ENCODE data around the gene FERMT3. TPM values are rescaled to one million over a fixed set of nuclear protein-coding genes. Genes with fewer than 3 reads are reported as not detected.
"Not testable (repeated sequence)": the region's sequence is repeated elsewhere in the genome, so short reads cannot be mapped to it uniquely, and the experiment has no call there.

Gene FERMT3
- total and polyA plus RNA-seq, 4 donors = 3.4 to 47.2 (median 9.7) TPM

- Histone ChIP-seq H3K27ac (ENCODE audit: low read depth in 1 of 2, low read length in 2 of 2) (peak overlapping the region; percentile 90 to 92), H3K9ac (ENCODE audit: low read depth in 1 of 2, low read length in 2 of 2) (peak overlapping the region; percentile 32 to 76), H3K4me1 (ENCODE audit: control insufficient read depth in 4 of 4, insufficient read depth in 4 of 4, low read length in 3 of 4) (peaks cover 16 to 62% (median 46%) of the 10 kb centered on the region in 4 donors), H3K36me3 (ENCODE audit: control insufficient read depth in 4 of 4, insufficient read depth in 3 of 4, low read depth in 1 of 4, low read length in 3 of 4) (peaks cover 0 to 6% (median 4%) of the 10 kb centered on the region in 4 donors), H3K4me3 (ENCODE audit: low read depth in 1 of 3, low read length in 3 of 3) (peak overlapping the region; percentile 74 to 92 (median 89)), H3K9me3 (ENCODE audit: control insufficient read depth in 4 of 4, low read length in 3 of 4) (no peaks in the 10 kb centered on the region), H3K27me3 (ENCODE audit: control insufficient read depth in 4 of 4, insufficient read depth in 4 of 4, low read length in 3 of 4) (no peaks in the 10 kb centered on the region)
- TF ChIP-seq NR2F2 (IDR thresholded peaks at IDR 0.05) (no peak), HNF4A (conservative IDR thresholded peaks at IDR 0.05) (no peak), RAD21 (IDR thresholded peaks at IDR 0.05) (no peak), ATF3 (IDR thresholded peaks at IDR 0.05) (no peak), TAF1 (conservative IDR thresholded peaks at IDR 0.05) (no peak), SP1 (IDR thresholded peaks at IDR 0.05) (no peak), FOXA1 (IDR thresholded peaks at IDR 0.05) (no peak)
- no peak for DNase-seq (ENCODE audit: low spot score)
- 6% methylated on average over 6 of the region's 6 CpGs for WGBS
Observed at GRCh38 chr11:64245401-64245796, 38.9 kb downstream of the FERMT3 start.

GRCh38 chr11:64245797-64246620 is 39.5 kb downstream of the FERMT3 start:
- peaks cover 0 to 6% (median 4%) of the 10 kb centered on the region in 4 donors for H3K36me3 ChIP-seq (ENCODE audit: control insufficient read depth in 4 of 4, insufficient read depth in 3 of 4, low read depth in 1 of 4, low read length in 3 of 4)
- WGBS = 1% methylated on average over 46 of the region's 46 CpGs
- peak overlapping the region; percentile 74 to 92 (median 89) for H3K4me3 ChIP-seq (ENCODE audit: low read depth in 1 of 3, low read length in 3 of 3)
- peaks cover 17 to 66% (median 49%) of the 10 kb centered on the region in 4 donors for H3K4me1 ChIP-seq (ENCODE audit: control insufficient read depth in 4 of 4, insufficient read depth in 4 of 4, low read length in 3 of 4)
- H3K27me3 ChIP-seq (ENCODE audit: control insufficient read depth in 4 of 4, insufficient read depth in 4 of 4, low read length in 3 of 4) = no peaks in the 10 kb centered on the region
- H3K9me3 ChIP-seq (ENCODE audit: control insufficient read depth in 4 of 4, low read length in 3 of 4) = no peaks in the 10 kb centered on the region
- no peak for DNase-seq (ENCODE audit: low spot score)
- H3K9ac ChIP-seq (ENCODE audit: low read depth in 1 of 2, low read length in 2 of 2) = peak overlapping the region; percentile 32 to 76
- peak overlapping the region; percentile 90 to 92 for H3K27ac ChIP-seq (ENCODE audit: low read depth in 1 of 2, low read length in 2 of 2)
- peak in 1 of 2 donors; percentile 16 for TF ChIP-seq HNF4A (conservative IDR thresholded peaks at IDR 0.05)
- TF ChIP-seq NR2F2 (IDR thresholded peaks at IDR 0.05) = no peak

GRCh38 chr11:64246621-64246870 is 40.0 kb downstream of the FERMT3 start:
- Histone ChIP-seq H3K4me3 (ENCODE audit: low read depth in 1 of 3, low read length in 3 of 3) (peak overlapping the region in 2 of 3 donors; percentile 74 to 92), H3K27ac (ENCODE audit: low read depth in 1 of 2, low read length in 2 of 2) (peak overlapping the region in 1 of 2 donors; percentile 95), H3K4me1 (ENCODE audit: control insufficient read depth in 4 of 4, insufficient read depth in 4 of 4, low read length in 3 of 4) (peaks cover 17 to 69% (median 51%) of the 10 kb centered on the region in 4 donors)
- DNase-seq (ENCODE audit: low spot score); H3K9ac ChIP-seq (ENCODE audit: low read depth in 1 of 2, low read length in 2 of 2); H3K9me3 ChIP-seq (ENCODE audit: control insufficient read depth in 4 of 4, low read length in 3 of 4); H3K27me3 ChIP-seq (ENCODE audit: control insufficient read depth in 4 of 4, insufficient read depth in 4 of 4, low read length in 3 of 4); H3K36me3 ChIP-seq (ENCODE audit: control insufficient read depth in 4 of 4, insufficient read depth in 3 of 4, low read depth in 1 of 4, low read length in 3 of 4): not testable (repeated sequence)
- WGBS = 2% methylated on average over 40 of the region's 43 CpGs

GRCh38 chr11:64246871-64247728 is 40.6 kb downstream of the FERMT3 start, which contains the start of gene PPP1R14B:
PPP1R14B (minus strand) TSS chr11:64246943; CDS start chr11:64246673, 270 bp downstream.
- Histone ChIP-seq H3K27ac (ENCODE audit: low read depth in 1 of 2, low read length in 2 of 2) (peak within 1 kb of the TSS; percentile 95 to 97), H3K36me3 (ENCODE audit: control insufficient read depth in 4 of 4, insufficient read depth in 3 of 4, low read depth in 1 of 4, low read length in 3 of 4) (peaks cover 0 to 6% (median 4%) of the 10 kb centered on the region in 4 donors), H3K4me1 (ENCODE audit: control insufficient read depth in 4 of 4, insufficient read depth in 4 of 4, low read length in 3 of 4) (peaks cover 17 to 73% (median 55%) of the 10 kb centered on the region in 4 donors), H3K9ac (ENCODE audit: low read depth in 1 of 2, low read length in 2 of 2) (peak within 1 kb of the TSS; percentile 75 to 76), H3K9me3 (ENCODE audit: control insufficient read depth in 4 of 4, low read length in 3 of 4) (no peaks in the 10 kb centered on the region), H3K4me3 (ENCODE audit: low read depth in 1 of 3, low read length in 3 of 3) (peak within 1 kb of the TSS; percentile 74 to 96 (median 92)), H3K27me3 (ENCODE audit: control insufficient read depth in 4 of 4, insufficient read depth in 4 of 4, low read length in 3 of 4) (no peaks in the 10 kb centered on the region)
- WGBS = under 1% methylated on average over 74 of the region's 74 CpGs
- DNase-seq (ENCODE audit: low spot score) = peak; percentile 88
- no peak for TF ChIP-seq RXRA (IDR thresholded peaks at IDR 0.05)
- no peak for TF ChIP-seq ATF3 (IDR thresholded peaks at IDR 0.05)
- TF ChIP-seq GABPA (IDR thresholded peaks at IDR 0.05 in 1 of 2, conservative IDR thresholded peaks at IDR 0.05 in 1 of 2) = peak in 1 of 2 donors; percentile 49
- TF ChIP-seq JUND (IDR thresholded peaks at IDR 0.05) = no peak
- no peak for TF ChIP-seq EGR1 (IDR thresholded peaks at IDR 0.05; ENCODE audit: low read depth in 2 of 2)
- peak; percentile 34 for TF ChIP-seq SP1 (IDR thresholded peaks at IDR 0.05)
- no peak for TF ChIP-seq HNF4A (conservative IDR thresholded peaks at IDR 0.05)
- no peak for TF ChIP-seq TAF1 (conservative IDR thresholded peaks at IDR 0.05)
- TF ChIP-seq, protein P1, sequence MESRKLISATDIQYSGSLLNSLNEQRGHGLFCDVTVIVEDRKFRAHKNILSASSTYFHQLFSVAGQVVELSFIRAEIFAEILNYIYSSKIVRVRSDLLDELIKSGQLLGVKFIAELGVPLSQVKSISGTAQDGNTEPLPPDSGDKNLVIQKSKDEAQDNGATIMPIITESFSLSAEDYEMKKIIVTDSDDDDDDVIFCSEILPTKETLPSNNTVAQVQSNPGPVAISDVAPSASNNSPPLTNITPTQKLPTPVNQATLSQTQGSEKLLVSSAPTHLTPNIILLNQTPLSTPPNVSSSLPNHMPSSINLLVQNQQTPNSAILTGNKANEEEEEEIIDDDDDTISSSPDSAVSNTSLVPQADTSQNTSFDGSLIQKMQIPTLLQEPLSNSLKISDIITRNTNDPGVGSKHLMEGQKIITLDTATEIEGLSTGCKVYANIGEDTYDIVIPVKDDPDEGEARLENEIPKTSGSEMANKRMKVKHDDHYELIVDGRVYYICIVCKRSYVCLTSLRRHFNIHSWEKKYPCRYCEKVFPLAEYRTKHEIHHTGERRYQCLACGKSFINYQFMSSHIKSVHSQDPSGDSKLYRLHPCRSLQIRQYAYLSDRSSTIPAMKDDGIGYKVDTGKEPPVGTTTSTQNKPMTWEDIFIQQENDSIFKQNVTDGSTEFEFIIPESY (IDR thresholded peaks at IDR 0.05) = no peak
- TF ChIP-seq, protein P2, sequence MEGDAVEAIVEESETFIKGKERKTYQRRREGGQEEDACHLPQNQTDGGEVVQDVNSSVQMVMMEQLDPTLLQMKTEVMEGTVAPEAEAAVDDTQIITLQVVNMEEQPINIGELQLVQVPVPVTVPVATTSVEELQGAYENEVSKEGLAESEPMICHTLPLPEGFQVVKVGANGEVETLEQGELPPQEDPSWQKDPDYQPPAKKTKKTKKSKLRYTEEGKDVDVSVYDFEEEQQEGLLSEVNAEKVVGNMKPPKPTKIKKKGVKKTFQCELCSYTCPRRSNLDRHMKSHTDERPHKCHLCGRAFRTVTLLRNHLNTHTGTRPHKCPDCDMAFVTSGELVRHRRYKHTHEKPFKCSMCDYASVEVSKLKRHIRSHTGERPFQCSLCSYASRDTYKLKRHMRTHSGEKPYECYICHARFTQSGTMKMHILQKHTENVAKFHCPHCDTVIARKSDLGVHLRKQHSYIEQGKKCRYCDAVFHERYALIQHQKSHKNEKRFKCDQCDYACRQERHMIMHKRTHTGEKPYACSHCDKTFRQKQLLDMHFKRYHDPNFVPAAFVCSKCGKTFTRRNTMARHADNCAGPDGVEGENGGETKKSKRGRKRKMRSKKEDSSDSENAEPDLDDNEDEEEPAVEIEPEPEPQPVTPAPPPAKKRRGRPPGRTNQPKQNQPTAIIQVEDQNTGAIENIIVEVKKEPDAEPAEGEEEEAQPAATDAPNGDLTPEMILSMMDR (IDR thresholded peaks at IDR 0.05; ENCODE audit: low read depth, low read length, missing input control) = peak; percentile 9
- TF ChIP-seq HNF4G (IDR thresholded peaks at IDR 0.05) = no peak
- TF ChIP-seq YY1 (IDR thresholded peaks at IDR 0.05) = peak; percentile 95
- peak in 1 of 2 donors; percentile 29 for TF ChIP-seq RAD21 (IDR thresholded peaks at IDR 0.05)
